Coronary artery (tissue), 2 donors: ENCODE results near the gene ZNF785.

ENCODE experiments used
- DNase-seq: peaks from one replicate; pipeline ENCODE4 v3.0.0-alpha.2; 2017; ENCODE audit warnings: low spot score
- H3K27ac ChIP-seq, 2 donors: fragments of 200-600 bp; sonication (generic); one replicate each; pipeline ENCODE4 v1.5.1; 2016 to 2019
- H3K4me3 ChIP-seq: fragments of 200-600 bp; sonication (generic); 2 replicates; pipeline ENCODE4 v1.5.1; 2016; ENCODE audit warnings: mild to moderate bottlenecking, moderate library complexity
- TF ChIP-seq, protein P1 (sequence below): fragments of 200-600 bp; sonication (generic); IDR thresholded peaks from one replicate; pipeline ENCODE4 v1.5.1; 2019; ENCODE audit warnings: antibody characterized with exemption

The ZNF785 gene

DNA sequence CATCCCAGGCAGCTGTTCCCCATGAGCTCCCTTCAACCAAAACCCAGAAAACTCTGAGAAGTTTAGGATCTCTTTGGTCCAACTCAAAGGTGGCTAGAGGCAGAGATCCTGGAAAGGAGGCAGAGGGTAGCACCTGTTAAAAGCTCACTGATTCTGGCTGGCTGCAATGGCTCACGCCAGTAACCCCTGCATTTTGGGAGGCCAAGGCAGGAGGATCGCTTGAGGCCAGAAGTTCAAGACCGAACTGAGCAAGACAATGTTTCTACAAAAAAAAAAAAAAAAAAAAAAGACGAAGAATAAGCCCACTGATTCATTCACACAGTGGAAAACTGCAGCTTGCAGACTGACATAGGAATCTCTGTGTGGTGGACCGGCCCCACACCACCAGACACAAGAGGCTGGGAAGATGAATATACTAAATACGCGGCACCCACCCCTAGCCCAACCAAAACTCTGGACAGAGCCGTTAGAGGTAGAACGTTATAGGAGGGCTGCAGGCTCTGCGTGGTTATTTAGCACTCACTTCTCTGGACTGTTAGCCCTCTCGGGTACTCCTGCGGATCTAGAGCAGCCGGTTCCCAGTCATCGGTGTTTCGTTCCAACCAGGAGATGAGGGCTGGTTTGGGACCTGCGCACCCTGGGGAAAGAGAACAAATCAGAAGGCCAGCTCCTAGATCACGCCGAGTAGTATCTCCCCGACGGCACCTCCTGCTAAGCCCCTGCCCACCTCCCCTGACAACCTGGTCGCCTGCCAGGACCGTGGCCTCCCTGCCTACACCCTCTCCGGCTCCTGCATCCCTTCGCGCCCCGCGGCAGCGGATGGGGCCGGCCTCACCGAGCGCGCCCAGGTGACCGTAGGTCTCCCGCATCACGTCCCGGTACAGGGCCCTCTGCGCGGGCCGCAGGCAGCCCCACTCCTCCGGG is 23.8 kb upstream of the ZNF785 start:
- TF ChIP-seq, protein P1, sequence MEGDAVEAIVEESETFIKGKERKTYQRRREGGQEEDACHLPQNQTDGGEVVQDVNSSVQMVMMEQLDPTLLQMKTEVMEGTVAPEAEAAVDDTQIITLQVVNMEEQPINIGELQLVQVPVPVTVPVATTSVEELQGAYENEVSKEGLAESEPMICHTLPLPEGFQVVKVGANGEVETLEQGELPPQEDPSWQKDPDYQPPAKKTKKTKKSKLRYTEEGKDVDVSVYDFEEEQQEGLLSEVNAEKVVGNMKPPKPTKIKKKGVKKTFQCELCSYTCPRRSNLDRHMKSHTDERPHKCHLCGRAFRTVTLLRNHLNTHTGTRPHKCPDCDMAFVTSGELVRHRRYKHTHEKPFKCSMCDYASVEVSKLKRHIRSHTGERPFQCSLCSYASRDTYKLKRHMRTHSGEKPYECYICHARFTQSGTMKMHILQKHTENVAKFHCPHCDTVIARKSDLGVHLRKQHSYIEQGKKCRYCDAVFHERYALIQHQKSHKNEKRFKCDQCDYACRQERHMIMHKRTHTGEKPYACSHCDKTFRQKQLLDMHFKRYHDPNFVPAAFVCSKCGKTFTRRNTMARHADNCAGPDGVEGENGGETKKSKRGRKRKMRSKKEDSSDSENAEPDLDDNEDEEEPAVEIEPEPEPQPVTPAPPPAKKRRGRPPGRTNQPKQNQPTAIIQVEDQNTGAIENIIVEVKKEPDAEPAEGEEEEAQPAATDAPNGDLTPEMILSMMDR: no peak
- DNase-seq: peak; percentile 76
- Histone ChIP-seq H3K27ac (peak overlapping the region; percentile 89 to 92), H3K4me3 (peak overlapping the region; percentile 88)

DNA sequence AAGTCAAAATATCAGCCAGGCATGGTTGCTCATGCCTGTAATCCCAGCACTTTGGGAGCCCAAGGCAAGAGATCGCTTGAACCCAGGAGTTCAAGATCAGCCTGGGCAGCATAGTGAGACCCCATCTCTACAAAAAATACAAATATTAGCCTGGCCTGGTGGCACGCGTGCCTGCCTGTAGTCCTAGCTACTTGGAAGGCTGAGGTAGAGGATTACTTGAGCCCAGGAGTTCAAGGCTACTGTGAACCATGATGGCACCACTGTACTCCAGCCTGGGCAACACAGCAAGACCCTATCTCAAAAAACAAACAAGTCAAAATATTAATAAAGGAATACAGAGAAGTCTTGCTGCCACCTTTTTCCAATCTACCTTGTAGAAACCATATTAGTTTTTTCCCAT is 20.5 kb upstream of the ZNF785 start:
- no peak for DNase-seq
- TF ChIP-seq, protein P1: no peak
- no peak overlapping the region for H3K4me3 ChIP-seq
- H3K27ac ChIP-seq: no peak overlapping the region

DNA sequence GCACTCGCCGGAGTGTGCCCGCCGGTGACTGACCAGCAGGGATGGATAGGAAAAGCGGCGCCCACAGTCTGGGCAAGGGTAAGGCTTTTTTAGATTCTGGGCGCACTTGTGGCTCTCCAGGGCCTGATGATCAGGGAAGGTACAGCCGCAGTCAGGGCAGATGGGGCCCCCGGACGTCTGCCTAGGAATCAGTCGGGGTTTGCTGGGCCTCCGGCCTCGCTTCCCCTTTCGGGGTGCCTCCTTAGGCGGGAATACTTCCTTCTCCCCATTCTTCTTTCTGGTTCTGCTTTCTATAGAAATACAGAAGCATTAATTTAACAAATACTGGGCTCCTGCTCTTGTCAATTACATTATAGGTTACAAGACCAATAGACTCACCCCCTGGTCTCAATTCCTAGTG is 19.7 kb upstream of the ZNF785 start:
- DNase-seq: no peak
- H3K4me3 ChIP-seq: no peak overlapping the region
- TF ChIP-seq, protein P1: no peak
- H3K27ac ChIP-seq: no peak overlapping the region

DNA sequence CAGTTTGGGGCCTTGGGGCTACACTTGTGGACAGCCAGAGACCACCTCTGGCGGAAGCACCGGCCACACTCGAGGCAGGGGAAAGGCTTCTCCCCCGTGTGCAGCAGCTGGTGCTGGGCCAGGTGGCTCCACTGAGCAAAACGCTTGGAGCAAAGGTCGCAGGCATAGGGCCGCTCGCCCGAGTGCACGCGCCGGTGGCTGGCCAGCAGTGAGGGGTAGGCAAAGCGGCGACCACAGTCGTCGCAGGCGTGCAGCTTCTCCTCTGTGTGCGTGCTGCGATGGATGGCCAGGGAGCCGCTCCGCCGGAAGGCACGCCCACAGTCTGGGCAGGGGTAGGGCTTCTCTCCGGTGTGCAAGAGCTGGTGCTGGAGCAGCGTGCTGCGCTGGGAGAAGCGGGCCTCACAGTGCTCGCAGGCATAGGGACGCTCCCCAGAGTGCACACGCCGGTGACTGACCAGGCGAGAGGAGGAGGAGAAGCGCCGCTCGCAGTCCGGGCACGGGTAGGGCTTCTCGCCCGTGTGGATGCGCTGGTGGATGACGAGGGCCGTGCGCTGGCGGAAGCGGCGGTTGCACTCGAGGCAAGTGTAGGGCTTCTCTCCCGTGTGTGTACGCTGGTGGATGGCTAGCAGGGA is 18.9 kb upstream of the ZNF785 start:
- no peak for DNase-seq
- TF ChIP-seq, protein P1: no peak
- Histone ChIP-seq H3K27ac (no peak overlapping the region), H3K4me3 (no peak overlapping the region)

DNA sequence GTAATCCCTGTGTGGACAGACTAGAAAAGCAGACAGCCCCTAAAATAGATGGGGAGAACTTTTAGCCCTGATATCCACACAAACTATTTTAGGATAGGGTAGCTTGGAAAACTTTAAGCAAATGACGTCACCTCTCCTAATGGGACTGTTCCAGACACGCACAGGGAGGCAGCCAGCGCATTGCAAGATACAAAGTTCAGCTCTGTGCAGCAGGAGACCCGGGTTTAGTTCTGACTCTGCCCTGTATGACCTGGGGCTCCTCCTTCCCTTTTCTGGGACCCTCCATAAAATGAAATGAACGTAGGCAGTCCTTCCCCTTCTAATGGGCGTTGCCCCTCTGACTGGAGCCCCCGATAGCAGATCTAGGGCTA is 18.4 kb upstream of the ZNF785 start:
- TF ChIP-seq, protein P1: no peak
- Histone ChIP-seq H3K4me3 (no peak overlapping the region), H3K27ac (no peak overlapping the region)
- no peak for DNase-seq

DNA sequence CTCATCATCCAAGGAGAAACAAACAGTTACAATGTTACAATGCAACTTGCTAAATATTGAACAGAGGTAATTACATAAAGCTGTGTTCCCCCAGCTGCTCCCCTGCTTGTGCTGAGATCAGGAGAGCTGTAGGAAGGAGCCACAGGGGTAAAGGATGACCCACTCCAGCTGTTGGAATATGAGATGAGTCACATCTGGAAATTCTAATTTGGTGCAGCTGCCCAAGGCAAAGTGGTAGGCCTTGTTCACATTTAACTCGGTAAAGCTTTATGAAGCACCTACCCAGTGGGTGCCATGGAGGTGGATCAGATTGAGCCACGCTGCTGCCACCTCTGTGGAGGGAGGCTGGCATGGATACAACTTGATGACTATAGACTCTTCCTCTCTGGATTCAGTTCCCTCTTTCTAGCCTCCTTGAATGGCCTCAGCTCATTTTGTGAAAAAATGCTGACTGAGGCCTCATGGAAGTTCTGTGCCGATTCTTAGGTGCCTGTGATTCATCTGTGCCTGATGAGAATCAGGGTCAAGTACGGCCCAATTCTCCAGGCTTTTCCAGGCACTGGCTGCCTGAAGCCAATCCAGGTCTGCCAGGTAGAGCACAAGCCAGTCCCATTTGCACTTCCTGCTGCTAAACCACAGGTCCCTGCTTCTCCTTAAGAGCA is 17.2 kb upstream of the ZNF785 start:
- TF ChIP-seq, protein P1: no peak
- DNase-seq: no peak
- no peak overlapping the region for H3K4me3 ChIP-seq
- H3K27ac ChIP-seq: peak overlapping the region in 1 of 2 donors; percentile 6
